D341Med (cell line): Measurements from ENCODE around the gene ITK.

ENCODE experiments used
- DNase-seq: peaks from one replicate; pipeline ENCODE4 v3.0.0; 2012; ENCODE audit warnings: low spot score

ITK gene

GRCh38 chr5:157180374-157181264, at the start of gene ITK:
Gene ITK, plus strand, starts transcription at chr5:157180840. Its CDS starts 138 bp downstream, at chr5:157180978.
- no peak for DNase-seq

- no peak for DNase-seq
Measured at GRCh38 chr5:157130925-157131324, 49.7 kb upstream of the ITK start.

GRCh38 chr5:157132281-157132612, 48.4 kb upstream of the ITK start:
- no peak for DNase-seq

GRCh38 chr5:157137691-157138090, 42.9 kb upstream of the ITK start:
- DNase-seq: no peak

- DNase-seq: peak; percentile 94
Measured at GRCh38 chr5:157142317-157143126, 38.1 kb upstream of the ITK start, which contains the start of gene MED7. Gene MED7, minus strand, starts transcription at chr5:157142865. Its CDS starts 3,434 bp downstream, at chr5:157139431.

- DNase-seq: peak; percentile 60
Measured at GRCh38 chr5:157143127-157143971, 37.3 kb upstream of the ITK start.

GRCh38 chr5:157148734-157149615, 31.7 kb upstream of the ITK start:
- DNase-seq: peak; percentile 71

GRCh38 chr5:157150995-157151394, 29.6 kb upstream of the ITK start:
- DNase-seq: no peak

- no peak for DNase-seq
Measured at GRCh38 chr5:157155297-157155696, 25.3 kb upstream of the ITK start.

- DNase-seq: no peak
Measured at GRCh38 chr5:157157293-157157891, 23.2 kb upstream of the ITK start.

GRCh38 chr5:157159209-157159751, 21.4 kb upstream of the ITK start:
- DNase-seq: no peak

- no peak for DNase-seq
Measured at GRCh38 chr5:157160001-157160400, 20.6 kb upstream of the ITK start.

GRCh38 chr5:157161996-157162395, 18.6 kb upstream of the ITK start:
- no peak for DNase-seq

- DNase-seq: no peak
Measured at GRCh38 chr5:157162919-157163510, 17.6 kb upstream of the ITK start.

GRCh38 chr5:157164521-157164920, 16.1 kb upstream of the ITK start:
- DNase-seq: no peak

GRCh38 chr5:157165261-157165660, 15.4 kb upstream of the ITK start:
- DNase-seq: no peak

GRCh38 chr5:157165668-157166067, 15.0 kb upstream of the ITK start:
- no peak for DNase-seq

GRCh38 chr5:157166214-157167213, 14.1 kb upstream of the ITK start, which contains the start of gene GARIN3:
Gene GARIN3, minus strand, starts transcription at chr5:157166264. Its CDS starts 96 bp downstream, at chr5:157166168.
- DNase-seq: no peak

- DNase-seq: no peak
Measured at GRCh38 chr5:157167214-157167621, 13.4 kb upstream of the ITK start.
